ENCODE measurements around the gene PIK3R4.

PIK3R4 gene

DNA sequence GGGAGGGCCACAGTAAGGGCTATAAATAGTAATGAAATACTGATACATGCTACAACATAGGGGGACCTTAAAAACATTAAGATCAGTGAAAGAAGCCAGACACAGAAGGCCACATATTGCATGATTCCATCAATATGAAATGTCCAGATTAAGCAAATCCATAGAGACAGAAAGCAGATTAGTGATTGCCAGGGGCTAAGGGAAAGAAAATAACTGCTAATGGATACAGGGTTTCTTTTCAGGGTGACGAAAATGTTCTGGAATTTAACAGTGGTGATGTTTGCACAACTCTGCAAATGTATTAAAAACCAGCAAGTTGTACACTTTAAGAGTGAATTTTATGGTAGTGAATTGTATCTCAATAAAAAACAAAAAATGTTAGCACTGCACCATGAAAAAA is 37.0 kb downstream of the PIK3R4 start:
- Histone ChIP-seq H3K79me2 (ENCODE audit: insufficient read depth, low read length) (no peaks in the 10 kb centered on the region), H3K4me2 (ENCODE audit: low read depth, low read length, poor library complexity, severe bottlenecking) (no peak overlapping the region), H3K27me3 (ENCODE audit: low read length) (no peaks in the 10 kb centered on the region), H3K27ac (ENCODE audit: low read depth, low read length) (no peak overlapping the region), H2AFZ (ENCODE audit: low read depth, low read length, severe bottlenecking) (no peak overlapping the region), H3K36me3 (ENCODE audit: low read length) (peaks cover 13% of the 10 kb centered on the region; the same call in 1 of the 2 replicates), H3K9me2 (replicated peaks; ENCODE audit: insufficient read depth, low read length) (no peaks in the 10 kb centered on the region), H3K9me3 (ENCODE audit: insufficient read depth, low read length) (no peaks in the 10 kb centered on the region), H3K9ac (ENCODE audit: low read length) (no peak overlapping the region), H3F3A (ENCODE audit: insufficient read depth) (no peaks in the 10 kb centered on the region), H4K20me1 (ENCODE audit: low read depth, low read length) (no peaks in the 10 kb centered on the region; the same call in 1 of the 2 replicates), H3K4me3 (ENCODE audit: insufficient read depth, low read length, poor library complexity, severe bottlenecking) (no peak overlapping the region)
- TF ChIP-seq, protein P1, sequence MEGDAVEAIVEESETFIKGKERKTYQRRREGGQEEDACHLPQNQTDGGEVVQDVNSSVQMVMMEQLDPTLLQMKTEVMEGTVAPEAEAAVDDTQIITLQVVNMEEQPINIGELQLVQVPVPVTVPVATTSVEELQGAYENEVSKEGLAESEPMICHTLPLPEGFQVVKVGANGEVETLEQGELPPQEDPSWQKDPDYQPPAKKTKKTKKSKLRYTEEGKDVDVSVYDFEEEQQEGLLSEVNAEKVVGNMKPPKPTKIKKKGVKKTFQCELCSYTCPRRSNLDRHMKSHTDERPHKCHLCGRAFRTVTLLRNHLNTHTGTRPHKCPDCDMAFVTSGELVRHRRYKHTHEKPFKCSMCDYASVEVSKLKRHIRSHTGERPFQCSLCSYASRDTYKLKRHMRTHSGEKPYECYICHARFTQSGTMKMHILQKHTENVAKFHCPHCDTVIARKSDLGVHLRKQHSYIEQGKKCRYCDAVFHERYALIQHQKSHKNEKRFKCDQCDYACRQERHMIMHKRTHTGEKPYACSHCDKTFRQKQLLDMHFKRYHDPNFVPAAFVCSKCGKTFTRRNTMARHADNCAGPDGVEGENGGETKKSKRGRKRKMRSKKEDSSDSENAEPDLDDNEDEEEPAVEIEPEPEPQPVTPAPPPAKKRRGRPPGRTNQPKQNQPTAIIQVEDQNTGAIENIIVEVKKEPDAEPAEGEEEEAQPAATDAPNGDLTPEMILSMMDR (IDR thresholded peaks at IDR 0.05; ENCODE audit: insufficient read depth, low read length, poor library complexity, severe bottlenecking) = no peak
- no peak for TF ChIP-seq EZH2phosphoT487 (conservative IDR thresholded peaks at IDR 0.05; ENCODE audit: low read length)

DNA sequence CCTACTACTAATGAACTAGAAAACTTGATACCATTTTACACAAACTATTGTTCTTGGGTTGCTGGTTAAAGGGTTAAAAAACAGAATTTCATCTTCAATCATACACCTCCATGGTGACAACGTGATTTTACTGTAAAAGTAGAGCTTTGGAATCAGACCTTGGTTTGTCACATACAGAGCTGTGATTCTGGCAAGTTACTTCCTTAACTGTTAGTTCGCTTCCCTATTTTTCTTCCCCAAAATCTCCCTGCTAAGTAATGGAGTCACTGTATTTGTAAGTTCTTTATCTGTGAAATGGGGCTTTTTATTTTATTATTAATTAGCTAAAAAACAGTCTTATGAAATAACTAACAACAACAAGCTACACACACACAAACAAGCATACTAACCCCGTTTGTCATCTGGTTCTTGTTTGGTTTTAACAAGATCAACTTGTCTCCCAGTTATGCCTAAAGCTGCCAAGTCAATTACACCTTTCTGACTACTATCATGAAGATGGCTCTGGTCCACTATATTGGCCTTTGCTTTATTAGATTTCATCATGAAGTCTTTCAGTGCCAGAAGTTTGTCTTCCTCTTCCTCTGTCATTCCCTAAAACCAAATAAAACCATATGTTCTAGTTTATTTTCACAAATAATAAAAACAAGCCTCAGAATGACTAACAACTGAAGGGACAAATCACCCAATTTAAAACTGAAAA is 38.6 kb downstream of the PIK3R4 start:
- Histone ChIP-seq H4K20me1 (ENCODE audit: low read depth, low read length) (no peaks in the 10 kb centered on the region; the same call in 1 of the 2 replicates), H3K36me3 (ENCODE audit: low read length) (peaks cover 13% of the 10 kb centered on the region; the same call in 1 of the 2 replicates), H3K27ac (ENCODE audit: low read depth, low read length) (no peak overlapping the region), H3K27me3 (ENCODE audit: low read length) (no peaks in the 10 kb centered on the region), H3K9me3 (ENCODE audit: insufficient read depth, low read length) (no peaks in the 10 kb centered on the region), H3K4me2 (ENCODE audit: low read depth, low read length, poor library complexity, severe bottlenecking) (no peak overlapping the region), H3K9ac (ENCODE audit: low read length) (no peak overlapping the region), H3K4me3 (ENCODE audit: insufficient read depth, low read length, poor library complexity, severe bottlenecking) (no peak overlapping the region), H3K9me2 (replicated peaks; ENCODE audit: insufficient read depth, low read length) (no peaks in the 10 kb centered on the region), H3K79me2 (ENCODE audit: insufficient read depth, low read length) (no peaks in the 10 kb centered on the region), H3F3A (ENCODE audit: insufficient read depth) (no peaks in the 10 kb centered on the region), H2AFZ (ENCODE audit: low read depth, low read length, severe bottlenecking) (no peak overlapping the region)
- TF ChIP-seq, protein P1 (IDR thresholded peaks at IDR 0.05; ENCODE audit: insufficient read depth, low read length, poor library complexity, severe bottlenecking) = no peak
- TF ChIP-seq EZH2phosphoT487 (conservative IDR thresholded peaks at IDR 0.05; ENCODE audit: low read length) = no peak

DNA sequence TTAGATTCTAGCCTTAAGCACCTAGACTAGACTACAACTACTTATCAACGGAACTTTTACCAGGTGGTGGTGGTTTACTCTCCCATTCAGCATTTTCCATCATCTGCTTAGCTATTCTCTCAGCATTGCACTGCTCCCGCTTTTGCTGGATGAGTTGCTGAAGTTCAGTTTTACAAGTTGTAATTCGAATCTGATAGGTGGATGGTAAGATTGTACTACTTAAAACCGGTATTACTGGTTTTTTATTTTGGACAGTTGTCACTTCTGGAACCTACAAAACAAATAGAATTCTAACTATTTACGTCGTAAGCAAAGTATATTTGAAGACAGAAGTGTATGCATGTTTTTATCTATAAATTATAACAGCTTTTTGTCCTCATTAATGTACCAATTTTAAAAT is 41.1 kb downstream of the PIK3R4 start:
- H3K9me2 ChIP-seq (replicated peaks; ENCODE audit: insufficient read depth, low read length) = no peaks in the 10 kb centered on the region
- H3K4me2 ChIP-seq (ENCODE audit: low read depth, low read length, poor library complexity, severe bottlenecking) = no peak overlapping the region
- H2AFZ ChIP-seq (ENCODE audit: low read depth, low read length, severe bottlenecking) = no peak overlapping the region
- H3K79me2 ChIP-seq (ENCODE audit: insufficient read depth, low read length) = no peaks in the 10 kb centered on the region
- no peak for TF ChIP-seq EZH2phosphoT487 (conservative IDR thresholded peaks at IDR 0.05; ENCODE audit: low read length)
- TF ChIP-seq, protein P1 (IDR thresholded peaks at IDR 0.05; ENCODE audit: insufficient read depth, low read length, poor library complexity, severe bottlenecking) = no peak
- H3F3A ChIP-seq (ENCODE audit: insufficient read depth) = no peaks in the 10 kb centered on the region
- no peak overlapping the region for H3K9ac ChIP-seq (ENCODE audit: low read length)
- H3K4me3 ChIP-seq (ENCODE audit: insufficient read depth, low read length, poor library complexity, severe bottlenecking) = no peak overlapping the region
- no peaks in the 10 kb centered on the region for H3K9me3 ChIP-seq (ENCODE audit: insufficient read depth, low read length)
- no peak overlapping the region for H3K27ac ChIP-seq (ENCODE audit: low read depth, low read length)
- H3K36me3 ChIP-seq (ENCODE audit: low read length) = peaks cover 13% of the 10 kb centered on the region; the same call in 1 of the 2 replicates
- no peaks in the 10 kb centered on the region; the same call in 1 of the 2 replicates for H4K20me1 ChIP-seq (ENCODE audit: low read depth, low read length)
- H3K27me3 ChIP-seq (ENCODE audit: low read length) = no peaks in the 10 kb centered on the region
